ENCODE measurements around the gene SCT. TPM values are rescaled to one million over a fixed set of nuclear protein-coding genes. Genes with fewer than 3 reads are reported as not detected.

The SCT gene
- total RNA-seq, 4 donors from 2014 or later, result not detected

- no peak overlapping the region for H3K27ac ChIP-seq
- 84 to 88% methylated on average over 19 of the region's 22 CpGs for WGBS, 2 donors
- intact Hi-C loops (cut with DNase I), result no loop called here
These were observed 1.2 kb downstream of the SCT start for GRCh38 chr11:625636-626268.

GRCh38 chr11:624705-625635, 2.0 kb downstream of the SCT start, which contains the start of gene CDHR5:
CDHR5 (minus strand) TSS chr11:624955; CDS start chr11:624902, 53 bp downstream.
- DNase-seq, result no peak
- H3K27ac ChIP-seq, result no peak within 1 kb of the TSS
- 81 to 85% methylated on average over 10 to 14 of the region's 33 CpGs for WGBS, 2 donors
- H3K4me1 ChIP-seq, result no peaks in the 10 kb centered on the region
- H3K27me3 ChIP-seq, result no peaks in the 10 kb centered on the region
- no peaks in the 10 kb centered on the region for H3K36me3 ChIP-seq
- no peak for TF ChIP-seq CTCF (IDR thresholded peaks at IDR 0.05)
- no peak for TF ChIP-seq POLR2A (IDR thresholded peaks at IDR 0.05)
- intact Hi-C loops (cut with DNase I), result no loop called here
- no peak within 1 kb of the TSS for H3K4me3 ChIP-seq (replicated peaks in 1 of 3)
- no peaks in the 10 kb centered on the region for H3K9me3 ChIP-seq

More at GRCh38 chr11:625636-626268, 1.2 kb downstream of the SCT start:
- no peak overlapping the region for H3K4me3 ChIP-seq (replicated peaks in 1 of 3)
- TF ChIP-seq CTCF (IDR thresholded peaks at IDR 0.05) (no peak), POLR2A (IDR thresholded peaks at IDR 0.05) (no peak)
- DNase-seq, result no peak
- no peaks in the 10 kb centered on the region for H3K36me3 ChIP-seq
- H3K9me3 ChIP-seq, result no peaks in the 10 kb centered on the region
- no peaks in the 10 kb centered on the region for H3K4me1 ChIP-seq
- H3K27me3 ChIP-seq, result no peaks in the 10 kb centered on the region

GRCh38 chr11:623999-624704, 2.8 kb downstream of the SCT start:
- intact Hi-C loops (cut with DNase I), result no loop called here
- no peaks in the 10 kb centered on the region for H3K36me3 ChIP-seq
- H3K4me3 ChIP-seq (replicated peaks in 1 of 3), result no peak overlapping the region

GRCh38 chr11:623349-623869, 3.6 kb downstream of the SCT start:
- no peak overlapping the region for H3K4me3 ChIP-seq (replicated peaks in 1 of 3)
- no peak for DNase-seq
- H3K4me1 ChIP-seq, result no peaks in the 10 kb centered on the region
- no peaks in the 10 kb centered on the region for H3K9me3 ChIP-seq
- TF ChIP-seq POLR2A (IDR thresholded peaks at IDR 0.05) (no peak), CTCF (IDR thresholded peaks at IDR 0.05) (no peak)
- no peaks in the 10 kb centered on the region for H3K27me3 ChIP-seq
- intact Hi-C loops (cut with DNase I), result no loop called here
- H3K36me3 ChIP-seq, result no peaks in the 10 kb centered on the region
- 82 to 88% methylated on average over 14 to 15 of the region's 15 CpGs for WGBS, 2 donors
- H3K27ac ChIP-seq, result no peak overlapping the region

More at GRCh38 chr11:623999-624704, 2.8 kb downstream of the SCT start:
- TF ChIP-seq POLR2A (IDR thresholded peaks at IDR 0.05), result no peak
- no peak for TF ChIP-seq CTCF (IDR thresholded peaks at IDR 0.05)
- no peak for DNase-seq
- Histone ChIP-seq H3K9me3 (no peaks in the 10 kb centered on the region), H3K27ac (no peak overlapping the region), H3K27me3 (no peaks in the 10 kb centered on the region), H3K4me1 (no peaks in the 10 kb centered on the region)
- 87 to 92% methylated on average over 17 of the region's 25 CpGs for WGBS, 2 donors
